ENCODE measurements around the gene ZNF536. TPM values are rescaled to one million over a fixed set of nuclear protein-coding genes. Genes with fewer than 3 reads are reported as not detected.

The ZNF536 gene
- total and polyA plus RNA-seq, 2 of the 4 experiments (the other 2 are of a cell fraction), result not detected

- Histone ChIP-seq H4K20me1 (ENCODE audit: insufficient read depth, low read length) (no peaks in the 10 kb centered on the region), H4K8ac (ENCODE audit: low read depth in 2 of 2, low read length in 2 of 2) (no peak overlapping the region), H3K4me2 (ENCODE audit: low read depth, low read length) (no peak overlapping the region), H3K27ac (ENCODE audit: insufficient read depth, low read length) (no peak overlapping the region), H2BK20ac (ENCODE audit: low read depth, low read length) (no peak overlapping the region), H3K4me3 (ENCODE audit: insufficient read depth, low read depth, low read length) (no peak overlapping the region), H3K4ac (ENCODE audit: low read depth, low read length) (no peak overlapping the region), H3K14ac (replicated peaks; ENCODE audit: low read depth, low read length) (no peak overlapping the region), H2BK120ac (ENCODE audit: low read depth, low read length) (no peak overlapping the region), H3K9ac (ENCODE audit: low read depth, low read length) (no peak overlapping the region), H3K9me1 (ENCODE audit: insufficient read depth, low read length) (no peaks in the 10 kb centered on the region), H3K18ac (ENCODE audit: low read depth, low read length) (no peak overlapping the region), H3K9me3 (ENCODE audit: control insufficient read depth, insufficient read depth, low read length) (peaks cover 33% of the 10 kb centered on the region), H3K23ac (ENCODE audit: low read depth, low read length) (no peak overlapping the region), H2AK9ac (replicated peaks; ENCODE audit: low read depth, low read length, poor library complexity) (no peak overlapping the region), H2AFZ (replicated peaks; ENCODE audit: low read length, poor library complexity) (no peak overlapping the region), H3K4me1 (ENCODE audit: control insufficient read depth, insufficient read depth, low read length) (no peaks in the 10 kb centered on the region), H2BK5ac (ENCODE audit: low read depth, low read length, poor library complexity, severe bottlenecking) (no peak overlapping the region), H4K5ac (ENCODE audit: low read depth, low read length) (no peak overlapping the region), H2BK15ac (ENCODE audit: low read depth, low read length) (no peak overlapping the region), H3K27me3 (ENCODE audit: control insufficient read depth, insufficient read depth, low read length) (no peaks in the 10 kb centered on the region), H3K36me3 (ENCODE audit: control insufficient read depth, insufficient read depth, low read length) (no peaks in the 10 kb centered on the region), H3K56ac (ENCODE audit: extremely low read depth, insufficient read depth, low read length) (no peak overlapping the region), H3K79me1 (ENCODE audit: low read depth in 1 of 2, low read length in 2 of 2) (no peaks in the 10 kb centered on the region), H2AK5ac (ENCODE audit: low read depth, low read length) (no peak overlapping the region), H4K91ac (ENCODE audit: insufficient read depth, low read depth, low read length) (no peak overlapping the region)
- intact Hi-C loops (cut with micrococcal nuclease), result no loop called here
- dilution Hi-C loops (cut with HindIII; ENCODE audit: low sequenced_read_pairs, unreplicated experiment), result no loop called here
- 50% methylated on average over 2 of the region's 11 CpGs; no CpG with 5 or more reads in 1 of the 2 experiments for WGBS, 2 experiments (ENCODE audit: extremely low coverage in 2 of 2, insufficient read length in 1 of 2)
- TF ChIP-seq ELK1 (IDR thresholded peaks at IDR 0.05; ENCODE audit: borderline replicate concordance, low read depth, low read length) (no peak), MAFK (IDR thresholded peaks at IDR 0.05; ENCODE audit: low read depth, low read length) (no peak), USF2 (IDR thresholded peaks at IDR 0.05; ENCODE audit: low read depth, low read length) (no peak), POLR2A (IDR thresholded peaks at IDR 0.05; ENCODE audit: low read depth, low read length) (no peak), RAD21 (IDR thresholded peaks at IDR 0.05; ENCODE audit: low read length) (no peak), BHLHE40 (IDR thresholded peaks at IDR 0.05; ENCODE audit: low read depth, low read length) (no peak), CHD1 (IDR thresholded peaks at IDR 0.05; ENCODE audit: low read depth, low read length) (no peak), NFE2L2 (IDR thresholded peaks at IDR 0.05; ENCODE audit: low read depth, low read length) (no peak)
- in situ Hi-C loops (cut with MboI; ENCODE audit: low sequenced_read_pairs), result no loop called here
- ATAC-seq (ENCODE audit: low read depth) (no peak), DNase-seq (no peak)
- ChIA-PET POLR2A (ENCODE audit: unreplicated experiment) (no interaction called here), CTCF (no interaction called here)
- no TSS peak for BruUV-seq (replicated peaks)
These were observed 45.8 kb upstream of the ZNF536 start for GRCh38 chr19:30326393-30326710.

Data from IMR-90 (cell line).